Measurements from ENCODE around the gene GFI1B. TPM values are rescaled to one million over a fixed set of nuclear protein-coding genes. Genes with fewer than 3 reads are reported as not detected.

GFI1B gene
- total RNA-seq, 1 donor from 2014 or later: not detected

DNA sequence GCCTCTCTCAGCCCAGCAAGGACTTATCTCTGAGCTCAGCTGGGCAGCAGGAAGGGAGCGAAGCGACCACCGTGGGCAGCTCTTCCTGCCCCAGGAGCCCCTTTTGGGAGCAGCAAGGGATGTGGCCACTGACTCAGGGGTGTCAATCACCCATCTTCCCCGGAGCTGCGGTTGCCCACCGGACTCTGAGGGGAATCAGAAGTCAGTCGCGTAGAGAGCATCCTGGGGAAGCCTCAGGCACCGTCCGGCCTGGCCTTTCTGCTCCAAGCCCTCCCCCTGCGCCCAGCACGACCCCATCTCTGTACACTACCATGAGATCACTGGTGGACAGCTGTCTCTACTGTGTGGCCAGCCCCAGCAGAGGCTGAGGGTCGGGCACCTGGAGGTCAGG is 24.6 kb downstream of the GFI1B start:
- DNase-seq (ENCODE audit: low read depth, low spot score): no peak
- Mint-ChIP-seq H3K4me1 (peaks cover 11% of the 10 kb centered on the region), H3K4me3 (no peak overlapping the region), H3K9me3 (peaks cover 6% of the 10 kb centered on the region), H3K27me3 (ENCODE audit: low read depth) (peaks cover 40% of the 10 kb centered on the region), H3K27ac (ENCODE audit: unreplicated experiment) (no peak overlapping the region), H3K36me3 (ENCODE audit: low read depth) (no peaks in the 10 kb centered on the region)
- TF ChIP-seq, protein P1, sequence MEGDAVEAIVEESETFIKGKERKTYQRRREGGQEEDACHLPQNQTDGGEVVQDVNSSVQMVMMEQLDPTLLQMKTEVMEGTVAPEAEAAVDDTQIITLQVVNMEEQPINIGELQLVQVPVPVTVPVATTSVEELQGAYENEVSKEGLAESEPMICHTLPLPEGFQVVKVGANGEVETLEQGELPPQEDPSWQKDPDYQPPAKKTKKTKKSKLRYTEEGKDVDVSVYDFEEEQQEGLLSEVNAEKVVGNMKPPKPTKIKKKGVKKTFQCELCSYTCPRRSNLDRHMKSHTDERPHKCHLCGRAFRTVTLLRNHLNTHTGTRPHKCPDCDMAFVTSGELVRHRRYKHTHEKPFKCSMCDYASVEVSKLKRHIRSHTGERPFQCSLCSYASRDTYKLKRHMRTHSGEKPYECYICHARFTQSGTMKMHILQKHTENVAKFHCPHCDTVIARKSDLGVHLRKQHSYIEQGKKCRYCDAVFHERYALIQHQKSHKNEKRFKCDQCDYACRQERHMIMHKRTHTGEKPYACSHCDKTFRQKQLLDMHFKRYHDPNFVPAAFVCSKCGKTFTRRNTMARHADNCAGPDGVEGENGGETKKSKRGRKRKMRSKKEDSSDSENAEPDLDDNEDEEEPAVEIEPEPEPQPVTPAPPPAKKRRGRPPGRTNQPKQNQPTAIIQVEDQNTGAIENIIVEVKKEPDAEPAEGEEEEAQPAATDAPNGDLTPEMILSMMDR (conservative IDR thresholded peaks at IDR 0.05): no peak

DNA sequence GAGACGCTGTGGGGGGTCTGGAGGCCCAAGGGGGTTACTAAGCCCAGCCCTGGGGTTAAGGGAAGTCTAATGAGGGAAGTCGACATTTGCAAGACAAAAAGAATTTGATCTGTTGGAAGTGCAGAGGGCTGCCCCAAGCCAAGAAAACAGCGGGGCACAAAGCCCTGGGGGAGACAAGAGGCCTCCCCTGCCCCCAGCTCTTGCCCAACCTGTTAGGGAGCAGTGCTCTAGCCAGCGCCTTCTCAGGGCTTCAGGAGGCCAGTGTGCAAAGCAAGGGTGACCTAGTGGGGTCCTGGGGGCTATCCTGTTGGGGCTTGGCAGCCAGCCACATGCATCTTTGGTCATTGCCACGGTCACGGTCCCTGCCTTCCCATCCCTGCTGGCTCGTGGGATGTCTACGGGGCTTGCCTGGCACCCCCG is 25.2 kb downstream of the GFI1B start:
- peaks cover 43% of the 10 kb centered on the region for H3K27me3 Mint-ChIP-seq (ENCODE audit: low read depth)
- H3K36me3 Mint-ChIP-seq (ENCODE audit: low read depth): no peaks in the 10 kb centered on the region
- H3K4me3 Mint-ChIP-seq: no peak overlapping the region
- DNase-seq (ENCODE audit: low read depth, low spot score): no peak
- TF ChIP-seq, protein P1 (conservative IDR thresholded peaks at IDR 0.05): no peak
- H3K9me3 Mint-ChIP-seq: peaks cover 6% of the 10 kb centered on the region
- no peak overlapping the region for H3K27ac Mint-ChIP-seq (ENCODE audit: unreplicated experiment)
- peaks cover 11% of the 10 kb centered on the region for H3K4me1 Mint-ChIP-seq

DNA sequence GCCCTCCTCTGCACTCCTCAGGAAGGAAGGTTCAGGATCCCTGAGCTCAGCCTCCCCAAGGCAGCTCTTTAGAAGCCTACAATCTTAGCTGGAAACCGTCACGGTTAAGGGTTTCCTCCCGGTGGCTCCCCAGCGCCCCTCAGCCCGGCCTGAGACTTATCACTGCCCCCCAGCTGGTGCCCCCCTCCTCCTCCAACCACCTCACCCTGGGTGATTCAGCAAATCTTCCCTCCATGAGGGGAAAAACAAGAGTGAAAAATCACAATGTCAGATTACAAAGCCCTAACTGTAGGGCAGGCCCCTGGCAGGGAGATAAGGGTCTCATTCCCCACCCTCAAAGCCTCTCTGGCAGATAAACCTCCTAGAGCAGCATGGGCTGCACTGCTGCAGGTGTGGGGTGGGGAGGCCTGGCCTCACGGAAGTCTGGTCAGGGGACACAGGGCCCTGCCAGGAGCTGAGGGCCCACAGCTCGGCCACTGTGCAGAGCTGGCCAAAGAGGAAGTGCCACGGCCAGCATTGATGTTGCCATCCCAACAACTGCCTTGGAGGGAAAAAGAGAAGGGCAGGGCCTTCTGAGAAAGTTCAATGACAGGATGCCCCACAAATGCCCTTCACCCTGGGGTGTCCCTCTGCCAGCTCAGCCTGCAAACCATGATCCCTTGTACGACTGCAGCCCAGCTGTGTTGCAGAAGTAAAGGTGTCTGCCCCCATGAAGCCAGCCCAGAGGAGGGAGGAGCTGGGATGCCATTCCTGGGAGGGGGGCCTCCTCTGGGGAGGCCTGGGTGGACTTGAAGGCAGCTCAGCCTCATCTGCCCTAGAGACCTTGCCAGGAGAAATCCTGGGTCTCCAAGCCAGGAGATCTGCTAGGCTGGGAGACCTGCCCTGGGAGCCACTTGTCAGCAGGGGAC is 25.9 kb downstream of the GFI1B start:
- DNase-seq (ENCODE audit: low read depth, low spot score): no peak
- Mint-ChIP-seq H3K27ac (ENCODE audit: unreplicated experiment) (no peak overlapping the region), H3K27me3 (ENCODE audit: low read depth) (peaks cover 44% of the 10 kb centered on the region), H3K9me3 (peaks cover 6% of the 10 kb centered on the region), H3K4me1 (peaks cover 11% of the 10 kb centered on the region), H3K4me3 (no peak overlapping the region), H3K36me3 (ENCODE audit: low read depth) (no peaks in the 10 kb centered on the region)
- TF ChIP-seq, protein P1 (conservative IDR thresholded peaks at IDR 0.05): no peak

DNA sequence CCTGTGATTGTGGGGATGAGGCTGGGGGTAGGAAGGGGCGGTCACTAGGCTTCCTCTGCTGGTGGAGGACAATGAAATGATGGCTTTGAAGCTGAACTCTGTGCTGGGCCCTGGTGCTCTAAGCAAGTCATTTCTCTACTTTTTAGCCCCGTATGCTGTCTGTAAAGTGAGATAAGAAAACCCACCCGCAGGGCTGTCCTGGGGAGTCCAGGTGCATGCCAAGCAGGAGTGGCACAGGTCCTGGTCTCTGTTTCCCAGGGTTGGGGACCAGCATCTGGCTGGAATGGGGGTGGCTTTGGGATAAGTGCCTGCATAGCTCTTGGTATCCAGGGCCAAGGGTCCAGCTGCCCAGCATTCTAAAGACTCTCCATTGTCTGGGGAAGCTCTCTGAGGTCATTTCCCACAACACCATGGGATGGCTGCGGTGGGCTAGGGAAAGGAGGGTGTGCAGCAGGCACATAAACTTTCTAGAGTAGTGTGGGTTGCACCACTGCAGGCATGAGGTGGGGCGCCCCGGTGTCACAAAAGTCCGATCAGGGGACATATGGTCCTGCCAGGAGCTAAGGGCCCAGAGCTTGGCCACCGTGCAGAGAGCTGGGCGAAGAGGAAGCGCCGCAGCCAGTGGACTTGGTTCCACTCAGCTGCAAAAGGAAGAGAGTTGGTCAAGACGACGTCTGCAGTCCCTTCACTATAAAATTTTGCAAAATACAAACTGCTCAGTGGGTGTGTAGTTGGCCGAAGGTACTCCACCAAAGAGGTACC is 26.7 kb downstream of the GFI1B start:
- Mint-ChIP-seq H3K27ac (ENCODE audit: unreplicated experiment) (no peak overlapping the region), H3K4me3 (no peak overlapping the region), H3K4me1 (peaks cover 11% of the 10 kb centered on the region), H3K9me3 (peaks cover 8% of the 10 kb centered on the region), H3K27me3 (ENCODE audit: low read depth) (peaks cover 44% of the 10 kb centered on the region), H3K36me3 (ENCODE audit: low read depth) (no peaks in the 10 kb centered on the region)
- TF ChIP-seq, protein P1 (conservative IDR thresholded peaks at IDR 0.05): no peak
- DNase-seq (ENCODE audit: low read depth, low spot score): no peak

DNA sequence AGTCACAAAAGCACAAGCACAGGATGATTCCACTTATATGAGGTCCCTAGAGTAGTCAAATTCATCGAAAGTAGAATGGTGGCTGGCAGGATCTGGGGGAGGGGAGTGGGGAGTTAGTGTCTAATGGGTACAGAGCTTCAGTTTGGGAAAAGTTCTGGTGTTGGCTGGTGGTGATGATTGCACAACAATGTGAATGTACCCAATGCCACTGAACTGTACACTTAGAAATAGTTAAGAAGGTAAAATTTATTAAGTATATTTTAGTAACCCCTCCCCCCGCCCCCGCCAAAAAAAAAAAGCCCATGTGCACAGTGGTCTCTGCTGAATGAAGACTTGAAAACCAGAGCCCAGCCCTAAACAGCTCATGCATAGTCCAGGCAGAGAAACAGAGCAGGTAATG is 27.5 kb downstream of the GFI1B start:
- peaks cover 11% of the 10 kb centered on the region for H3K4me1 Mint-ChIP-seq
- H3K27me3 Mint-ChIP-seq (ENCODE audit: low read depth): peaks cover 37% of the 10 kb centered on the region
- no peak overlapping the region for H3K27ac Mint-ChIP-seq (ENCODE audit: unreplicated experiment)
- TF ChIP-seq, protein P1 (conservative IDR thresholded peaks at IDR 0.05): no peak
- H3K4me3 Mint-ChIP-seq: no peak overlapping the region
- H3K9me3 Mint-ChIP-seq: peaks cover 8% of the 10 kb centered on the region
- no peak for DNase-seq (ENCODE audit: low read depth, low spot score)
- H3K36me3 Mint-ChIP-seq (ENCODE audit: low read depth): no peaks in the 10 kb centered on the region
